LNCaP clone FGC (cell line): ENCODE results near the gene LRGUK.

Source experiments
- DNase-seq: peaks from one replicate; pipeline ENCODE4 v3.0.0-alpha.2; 2011; ENCODE audit warnings: low read depth
- H3K4me3 ChIP-seq: 2 replicates; pipeline ENCODE4 v1.5.1; 2011; ENCODE audit warnings: mild to moderate bottlenecking, low read depth, low read length, control low read depth
- CTCF ChIP-seq: IDR thresholded peaks from 2 replicates; pipeline ENCODE4 v1.5.1; 2012; ENCODE audit warnings: mild to moderate bottlenecking; ENCODE audit not compliant: control insufficient read depth, insufficient read depth; ENCODE audit errors: extremely low read depth

Gene LRGUK

GRCh38 chr7:134203186-134203889 lies 76.2 kb downstream of the LRGUK start:
- TF ChIP-seq CTCF, result no peak

GRCh38 chr7:134209322-134210015 lies 82.3 kb downstream of the LRGUK start:
- TF ChIP-seq CTCF, result no peak
- no peak for DNase-seq

More at GRCh38 chr7:134203186-134203889, 76.2 kb downstream of the LRGUK start:
- DNase-seq, result no peak
- H3K4me3 ChIP-seq, result no peak overlapping the region

GRCh38 chr7:134210227-134210626 lies 83.1 kb downstream of the LRGUK start:
- no peak for DNase-seq
- H3K4me3 ChIP-seq, result no peak overlapping the region
- no peak for TF ChIP-seq CTCF

More at GRCh38 chr7:134209322-134210015, 82.3 kb downstream of the LRGUK start:
- no peak overlapping the region for H3K4me3 ChIP-seq

GRCh38 chr7:134210976-134211663 lies 84.0 kb downstream of the LRGUK start:
- H3K4me3 ChIP-seq, result no peak overlapping the region
- no peak for TF ChIP-seq CTCF
- DNase-seq, result no peak

- no peak for TF ChIP-seq CTCF
- H3K4me3 ChIP-seq, result no peak overlapping the region
- no peak for DNase-seq
Observed at GRCh38 chr7:134211817-134212216, 84.7 kb downstream of the LRGUK start.

- DNase-seq, result no peak
- no peak overlapping the region for H3K4me3 ChIP-seq
- TF ChIP-seq CTCF, result no peak
Observed at GRCh38 chr7:134212576-134213546, 85.7 kb downstream of the LRGUK start.
